ENCODE data around the gene ERAS. TPM values are rescaled to one million over a fixed set of nuclear protein-coding genes. Genes with fewer than 3 reads are reported as not detected.
A peak's percentile ranks its signal among the peaks of the same experiment; 100 is the strongest.

The ERAS gene
- total RNA-seq, 1 donor from 2014 or later, result not detected

- TF ChIP-seq CTCF (conservative IDR thresholded peaks at IDR 0.05; ENCODE audit: low read depth, low read length), result no peak
- DNase-seq (ENCODE audit: low read depth), result no peak
These were observed 31.3 kb upstream of the ERAS start for GRCh38 chrX:48794911-48795515.

GRCh38 chrX:48798318-48798717 lies 28.0 kb upstream of the ERAS start:
- no peak for TF ChIP-seq CTCF (conservative IDR thresholded peaks at IDR 0.05; ENCODE audit: low read depth, low read length)
- DNase-seq (ENCODE audit: low read depth), result no peak

More at GRCh38 chrX:48794911-48795515, 31.3 kb upstream of the ERAS start:
- H3K4me3 ChIP-seq (ENCODE audit: low read depth, low read length), result no peak overlapping the region

GRCh38 chrX:48800574-48801279 lies 25.6 kb upstream of the ERAS start:
- DNase-seq (ENCODE audit: low read depth), result no peak
- H3K4me3 ChIP-seq (ENCODE audit: low read depth, low read length), result peak overlapping the region; percentile 71
- no peak for TF ChIP-seq CTCF (conservative IDR thresholded peaks at IDR 0.05; ENCODE audit: low read depth, low read length)

More at GRCh38 chrX:48798318-48798717, 28.0 kb upstream of the ERAS start:
- no peak overlapping the region for H3K4me3 ChIP-seq (ENCODE audit: low read depth, low read length)

GRCh38 chrX:48801280-48802088 lies 24.8 kb upstream of the ERAS start, which contains the start of gene HDAC6:
Gene HDAC6, plus strand, starts transcription at chrX:48802067. Its CDS starts 626 bp downstream, at chrX:48802693.
- peak within 1 kb of the TSS; percentile 76 for H3K4me3 ChIP-seq (ENCODE audit: low read depth, low read length)
- TF ChIP-seq CTCF (conservative IDR thresholded peaks at IDR 0.05; ENCODE audit: low read depth, low read length), result no peak
- peak; percentile 81 for DNase-seq (ENCODE audit: low read depth)

GRCh38 chrX:48802089-48802904 lies 24.0 kb upstream of the ERAS start:
- H3K4me3 ChIP-seq (ENCODE audit: low read depth, low read length), result peak overlapping the region; percentile 76
- peak; percentile 38 for DNase-seq (ENCODE audit: low read depth)
- TF ChIP-seq CTCF (conservative IDR thresholded peaks at IDR 0.05; ENCODE audit: low read depth, low read length), result no peak

GRCh38 chrX:48802905-48803200 lies 23.5 kb upstream of the ERAS start:
- TF ChIP-seq CTCF (conservative IDR thresholded peaks at IDR 0.05; ENCODE audit: low read depth, low read length), result no peak
- H3K4me3 ChIP-seq (ENCODE audit: low read depth, low read length), result peak overlapping the region; percentile 76
- no peak for DNase-seq (ENCODE audit: low read depth)

Measured in epithelial cell of proximal tubule (primary cell).